ENCODE results near the gene COLGALT1. TPM values are rescaled to one million over a fixed set of nuclear protein-coding genes. Genes with fewer than 3 reads are reported as not detected.
A peak's percentile ranks its signal among the peaks of the same experiment; 100 is the strongest.
"Not testable (repeated sequence)": the region's sequence is repeated elsewhere in the genome, so short reads cannot be mapped to it uniquely, and the experiment has no call there.

Gene COLGALT1
- total RNA-seq, 6 donors from 2014 or later = 58.3 to 151 (median 116) TPM

- ATAC-seq (ENCODE audit: low FRiP score in 2 of 2) (no peak), DNase-seq (no peak)
- 70 to 71% methylated on average over 5 of the region's 5 CpGs for WGBS, 2 donors
- H3K4me3 ChIP-seq = no peak overlapping the region
- no peak overlapping the region for H3K27ac ChIP-seq
- no peaks in the 10 kb centered on the region for H3K9me3 ChIP-seq
- TF ChIP-seq EP300 (IDR thresholded peaks at IDR 0.05) (no peak), CTCF (IDR thresholded peaks at IDR 0.05) (no peak), POLR2A (IDR thresholded peaks at IDR 0.05) (no peak), POLR2AphosphoS5 (IDR thresholded peaks at IDR 0.05) (no peak)
- H3K36me3 ChIP-seq = no peaks in the 10 kb centered on the region
- no peaks in the 10 kb centered on the region for H3K27me3 ChIP-seq
- H3K4me1 ChIP-seq = peaks cover 0 to 13% (median 4%) of the 10 kb centered on the region in 4 donors
Measured at GRCh38 chr19:17549085-17549740, 6.2 kb upstream of the COLGALT1 start.

- H3K4me3 ChIP-seq = no peak overlapping the region
- peaks cover 5 to 18% (median 9%) of the 10 kb centered on the region in 4 donors for H3K4me1 ChIP-seq
- H3K27ac ChIP-seq = no peak overlapping the region
- H3K9me3 ChIP-seq = no peaks in the 10 kb centered on the region
- WGBS, 2 donors = 93 to 94% methylated on average over 4 of the region's 4 CpGs
- no peaks in the 10 kb centered on the region for H3K27me3 ChIP-seq
- H3K36me3 ChIP-seq = no peaks in the 10 kb centered on the region
- DNase-seq (no peak), ATAC-seq (ENCODE audit: low FRiP score in 2 of 2) (no peak)
- no peak for TF ChIP-seq POLR2AphosphoS5 (IDR thresholded peaks at IDR 0.05)
- TF ChIP-seq POLR2A (IDR thresholded peaks at IDR 0.05) = no peak
- TF ChIP-seq CTCF (IDR thresholded peaks at IDR 0.05) = no peak
- no peak for TF ChIP-seq EP300 (IDR thresholded peaks at IDR 0.05)
Measured at GRCh38 chr19:17550076-17550667, 5.3 kb upstream of the COLGALT1 start.

GRCh38 chr19:17552735-17553134 is 2.7 kb upstream of the COLGALT1 start:
- Histone ChIP-seq H3K4me1 (peaks cover 19 to 36% (median 21%) of the 10 kb centered on the region in 4 donors), H3K27ac (peak overlapping the region in 2 of 4 donors; percentile 66 to 78)
- whole genome bisulfite sequencing, 2 donors = 94 to 100% methylated on average over 4 of the region's 4 CpGs
- not testable (repeated sequence) for H3K27me3 ChIP-seq; H3K9me3 ChIP-seq; DNase-seq; H3K36me3 ChIP-seq; ATAC-seq (ENCODE audit: low FRiP score in 2 of 2); H3K4me3 ChIP-seq

GRCh38 chr19:17553256-17553655 is 2.2 kb upstream of the COLGALT1 start:
- ATAC-seq (ENCODE audit: low FRiP score in 2 of 2) = no peak
- 33 to 36% methylated on average over 7 of the region's 7 CpGs for WGBS, 2 donors
- no peak for TF ChIP-seq CTCF (IDR thresholded peaks at IDR 0.05)
- peak in 1 of 4 donors; percentile 62 for TF ChIP-seq EP300 (IDR thresholded peaks at IDR 0.05)
- TF ChIP-seq POLR2A (IDR thresholded peaks at IDR 0.05) = no peak
- TF ChIP-seq POLR2AphosphoS5 (IDR thresholded peaks at IDR 0.05) = peak; percentile 76 to 78
- peaks cover 20 to 39% (median 24%) of the 10 kb centered on the region in 4 donors for H3K4me1 ChIP-seq
- H3K27me3 ChIP-seq = no peaks in the 10 kb centered on the region
- no peaks in the 10 kb centered on the region for H3K9me3 ChIP-seq
- peak overlapping the region; percentile 53 to 78 (median 64) for H3K27ac ChIP-seq
- H3K4me3 ChIP-seq = no peak overlapping the region
- peak in 1 of 2 donors; percentile 53 for DNase-seq
- H3K36me3 ChIP-seq = no peaks in the 10 kb centered on the region

GRCh38 chr19:17554968-17555479 is 425 bp upstream of the COLGALT1 start:
- TF ChIP-seq CTCF (IDR thresholded peaks at IDR 0.05) (no peak), POLR2A (IDR thresholded peaks at IDR 0.05) (no peak), EP300 (IDR thresholded peaks at IDR 0.05) (no peak), POLR2AphosphoS5 (IDR thresholded peaks at IDR 0.05) (no peak)
- H3K4me1 ChIP-seq = peaks cover 20 to 39% (median 30%) of the 10 kb centered on the region in 4 donors
- ATAC-seq (ENCODE audit: low FRiP score in 2 of 2) (no peak), DNase-seq (no peak)
- no peaks in the 10 kb centered on the region for H3K27me3 ChIP-seq
- 17 to 31% methylated on average over 8 to 13 of the region's 19 CpGs for WGBS, 2 donors
- no peaks in the 10 kb centered on the region for H3K9me3 ChIP-seq
- peaks cover 0 to 10% (median 10%) of the 10 kb centered on the region in 4 donors for H3K36me3 ChIP-seq
- H3K27ac ChIP-seq = peak overlapping the region; percentile 72 to 95 (median 86)
- H3K4me3 ChIP-seq = peak overlapping the region in 3 of 4 donors; percentile 80 to 97 (median 86)
